K562 (cell line): ENCODE measurements around the gene FAM111B. TPM values are rescaled to one million over a fixed set of nuclear protein-coding genes. Genes with fewer than 3 reads are reported as not detected.

Experiments
- CBFA2T2 ChIP-seq: fragments of 450-650 bp; conservative IDR thresholded peaks from 2 replicates; pipeline ENCODE4 v1.6.1; 2017; ENCODE audit warnings: mild to moderate bottlenecking
- ETS2 ChIP-seq: IDR thresholded peaks from 2 replicates; pipeline ENCODE4 v1.6.1; 2016; ENCODE audit warnings: borderline replicate concordance, missing genetic modification characterization, mild to moderate bottlenecking, moderate library complexity, missing compliant biosample characterization; ENCODE audit not compliant: poor library complexity, severe bottlenecking
- FOXK1 ChIP-seq: sonication (generic); formaldehyde crosslinking; IDR thresholded peaks from 2 replicates; pipeline ENCODE4 v1.8.0; 2022; ENCODE audit warnings: missing genetic modification reagents, mild to moderate bottlenecking, borderline replicate concordance
- MAZ ChIP-seq, 2 experiments: fragments of 450-650 bp in 1 of 2; sonication (generic) in 1 of 2; formaldehyde crosslinking; IDR thresholded peaks in 1 of 2; conservative IDR thresholded peaks in 1 of 2; 2 replicates each; pipeline versions ENCODE4 v1.4.0 to v1.5.0; 2020; ENCODE audit warnings: mild to moderate bottlenecking in 1 of 2, missing genetic modification reagents in 1 of 2
- NR2F6 ChIP-seq: fragments of 450-650 bp; formaldehyde crosslinking; IDR thresholded peaks from 2 replicates; pipeline ENCODE4 v1.4.0; 2020; ENCODE audit warnings: mild to moderate bottlenecking
- POU5F1 ChIP-seq: fragments of 150-350 bp; IDR thresholded peaks from 2 replicates; pipeline ENCODE4 v1.6.1; 2014; ENCODE audit warnings: borderline replicate concordance, low read length, low read depth, mild to moderate bottlenecking; ENCODE audit not compliant: partially characterized antibody
- PPARD ChIP-seq: fragments of 250-450 bp; sonication (Bioruptor Pico); IDR thresholded peaks from 2 replicates; pipeline ENCODE4 v1.8.0; 2022; ENCODE audit warnings: inconsistent platforms, mild to moderate bottlenecking, moderate library complexity
- ZNF280B ChIP-seq: fragments of 250-450 bp; sonication (Bioruptor Pico); IDR thresholded peaks from 2 replicates; pipeline ENCODE4 v1.5.1; 2021; ENCODE audit warnings: mild to moderate bottlenecking
- polyA plus RNA-seq, 8 experiments: library from polyadenylated mRNA; depleted of rRNA in 4 of 8; stranded (reverse) in 5 of 8; unstranded in 3 of 8; fragments of >200 nt; fragmentation: Nextera tagmentation in 2 of 8; fragmentation: Illumina TruSeq in 1 of 8; extraction: Ambion mirVana in 2 of 8; extraction: Trizol in 1 of 8; gene quantifications; 2 replicates each; pipeline versions ENCODE4 v1.2.1 to v1.2.3, GENCODE V29; 2011 to 2014; ENCODE audit warnings: inconsistent platforms in 1 of 8, missing spikeins in 1 of 8
- total RNA-seq, 7 experiments: library from RNA; depleted of rRNA in 6 of 7; stranded (reverse); fragments of >200 nt in 6 of 7; fragmentation: Illumina TruSeq in 2 of 7; extraction: Trizol in 2 of 7; gene quantifications; 2 replicates each; pipeline versions ENCODE4 v1.2.1 to v1.2.3, GENCODE V29; 2011 to 2021; ENCODE audit warnings: low replicate concordance in 1 of 7

FAM111B gene
- total and polyA plus RNA-seq, 9 of the 15 experiments (the other 6 are each of a cell fraction or from before 2014, with no cell fraction given) = 0.01 to 0.33 (median 0.06) TPM; not detected in 5

- TF ChIP-seq MAZ (CRISPR knock-in tag; conservative IDR thresholded peaks at IDR 0.05 in 1 of 2, IDR thresholded peaks at IDR 0.05 in 1 of 2) (peak; percentile 29 to 90; a peak in 3 of 4 replicates), POU5F1 (no peak), CBFA2T2 (no peak), FOXK1 (no peak), ETS2 (tag) (no peak), NR2F6 (CRISPR knock-in tag) (no peak), ZNF280B (CRISPR knock-in tag) (no peak), PPARD (CRISPR knock-in tag) (no peak)
Measured at GRCh38 chr11:59135648-59136461, 28.8 kb downstream of the FAM111B start (continued).
